ENCODE data around the gene XBP1. TPM values are rescaled to one million over a fixed set of nuclear protein-coding genes. Genes with fewer than 3 reads are reported as not detected.

XBP1 gene
- total and polyA plus RNA-seq, 4 donors = 303 to 705 (median 605) TPM

- Histone ChIP-seq H3K9me3 (ENCODE audit: control insufficient read depth in 4 of 4, low read length in 3 of 4) (no peaks in the 10 kb centered on the region), H3K4me3 (ENCODE audit: low read depth in 1 of 3, low read length in 3 of 3) (no peak overlapping the region), H3K36me3 (ENCODE audit: control insufficient read depth in 4 of 4, insufficient read depth in 3 of 4, low read depth in 1 of 4, low read length in 3 of 4) (no peaks in the 10 kb centered on the region), H3K27ac (ENCODE audit: low read depth in 1 of 2, low read length in 2 of 2) (no peak overlapping the region), H3K9ac (ENCODE audit: low read depth in 1 of 2, low read length in 2 of 2) (no peak overlapping the region), H3K4me1 (ENCODE audit: control insufficient read depth in 4 of 4, insufficient read depth in 4 of 4, low read length in 3 of 4) (no peaks in the 10 kb centered on the region), H3K27me3 (ENCODE audit: control insufficient read depth in 4 of 4, insufficient read depth in 4 of 4, low read length in 3 of 4) (no peaks in the 10 kb centered on the region)
- 87% methylated on average over 3 of the region's 3 CpGs for WGBS
- no peak for TF ChIP-seq MAX (IDR thresholded peaks at IDR 0.05)
- TF ChIP-seq RXRA (IDR thresholded peaks at IDR 0.05) = no peak
- no peak for TF ChIP-seq TAF1 (conservative IDR thresholded peaks at IDR 0.05)
- no peak for TF ChIP-seq HNF4G (IDR thresholded peaks at IDR 0.05)
- TF ChIP-seq ZBTB33 (IDR thresholded peaks at IDR 0.05) = no peak
- TF ChIP-seq YY1 (IDR thresholded peaks at IDR 0.05) = no peak
- TF ChIP-seq REST (IDR thresholded peaks at IDR 0.05) = no peak
- TF ChIP-seq JUND (IDR thresholded peaks at IDR 0.05) = no peak
- TF ChIP-seq GABPA (IDR thresholded peaks at IDR 0.05 in 1 of 2, conservative IDR thresholded peaks at IDR 0.05 in 1 of 2) = no peak
- TF ChIP-seq EGR1 (IDR thresholded peaks at IDR 0.05; ENCODE audit: low read depth in 2 of 2) = no peak
- no peak for TF ChIP-seq NR2F2 (IDR thresholded peaks at IDR 0.05)
- no peak for TF ChIP-seq ATF3 (IDR thresholded peaks at IDR 0.05)
- no peak for TF ChIP-seq RAD21 (IDR thresholded peaks at IDR 0.05)
- no peak for TF ChIP-seq HNF4A (conservative IDR thresholded peaks at IDR 0.05)
- TF ChIP-seq SP1 (IDR thresholded peaks at IDR 0.05) = no peak
- no peak for TF ChIP-seq FOXA2 (IDR thresholded peaks at IDR 0.05)
- TF ChIP-seq CTCF (IDR thresholded peaks at IDR 0.05; ENCODE audit: low read depth, low read length, missing input control) = no peak
- no peak for TF ChIP-seq FOXA1 (IDR thresholded peaks at IDR 0.05)
- no peak for DNase-seq (ENCODE audit: low spot score)
Observed at GRCh38 chr22:28759861-28760560, 40.4 kb downstream of the XBP1 start.
